Activated CD8-positive, alpha-beta memory T cell treated with anti-CD3 and anti-CD28 coated beads, Interleukin-2, amount 10 ng/mL, durations not matched to agents 7 days and 5 days (primary cell): ENCODE measurements around the gene NRP1. TPM values are rescaled to one million over a fixed set of nuclear protein-coding genes. Genes with fewer than 3 reads are reported as not detected.
A peak's percentile ranks its signal among the peaks of the same experiment; 100 is the strongest.

Experiments
- ATAC-seq: fragments of 150-1000 bp; cut with Tn5 transposase; one replicate; pipeline ENCODE4 v1.10.0; 2021; ENCODE audit warnings: moderate library complexity
- CTCF ChIA-PET: fragments of 350-600 bp; sonication (Branson Sonifier 250); formaldehyde crosslinking; loops from one replicate; lab custom pipeline; 2021; ENCODE audit warnings: antibody characterized with exemption; lab: Charles Lee
- DNase-seq: peaks from one replicate; pipeline ENCODE4 v3.0.0-alpha.2; 2020
- H3K27ac Mint-ChIP-seq: one replicate; pipeline ENCODE4 v1.8.0; 2021; ENCODE audit warnings: mild to moderate bottlenecking, mixed read lengths
- H3K27me3 Mint-ChIP-seq: one replicate; pipeline ENCODE4 v1.8.0; 2021; ENCODE audit warnings: mixed read lengths
- H3K36me3 Mint-ChIP-seq: one replicate; pipeline ENCODE4 v1.8.0; 2021; ENCODE audit warnings: mild to moderate bottlenecking, mixed read lengths
- H3K4me1 Mint-ChIP-seq: one replicate; pipeline ENCODE4 v1.8.0; 2021; ENCODE audit warnings: mixed read lengths
- H3K4me3 Mint-ChIP-seq: one replicate; pipeline ENCODE4 v1.8.0; 2021; ENCODE audit warnings: mild to moderate bottlenecking, moderate library complexity, mixed read lengths
- H3K9me3 Mint-ChIP-seq: one replicate; pipeline ENCODE4 v1.8.0; 2022; ENCODE audit warnings: low read depth, mixed read lengths
- total RNA-seq, 2 experiments: library from RNA; stranded (reverse); gene quantifications; one replicate each; pipeline ENCODE4 v1.2.3, GENCODE V29; 2021

NRP1 gene
- total RNA-seq, 2 experiments from 2014 or later: 0.55 to 2.0 TPM

- peak; percentile 51 for DNase-seq
- peaks cover 14% of the 10 kb centered on the region for H3K36me3 Mint-ChIP-seq
- peaks cover 4% of the 10 kb centered on the region for H3K27me3 Mint-ChIP-seq
- H3K4me3 Mint-ChIP-seq: no peak overlapping the region
- CTCF ChIA-PET: no interaction called here
- peaks cover 15% of the 10 kb centered on the region for H3K4me1 Mint-ChIP-seq
- H3K27ac Mint-ChIP-seq: peak overlapping the region; percentile 55
- ATAC-seq: peak; percentile 83
- H3K9me3 Mint-ChIP-seq: peaks cover 3% of the 10 kb centered on the region
Measured at GRCh38 chr10:33365871-33366411, 31.5 kb upstream of the NRP1 start.

- DNase-seq (no peak), ATAC-seq (no peak)
- peaks cover 4% of the 10 kb centered on the region for H3K27me3 Mint-ChIP-seq
- CTCF ChIA-PET: no interaction called here
- no peak overlapping the region for H3K4me3 Mint-ChIP-seq
- peaks cover 15% of the 10 kb centered on the region for H3K4me1 Mint-ChIP-seq
- H3K27ac Mint-ChIP-seq: peak overlapping the region; percentile 70
- peaks cover 3% of the 10 kb centered on the region for H3K9me3 Mint-ChIP-seq
- H3K36me3 Mint-ChIP-seq: peaks cover 13% of the 10 kb centered on the region
Measured at GRCh38 chr10:33365301-33365700, 30.8 kb upstream of the NRP1 start.

GRCh38 chr10:33363106-33363505 is 28.6 kb upstream of the NRP1 start:
- peaks cover 7% of the 10 kb centered on the region for H3K36me3 Mint-ChIP-seq
- DNase-seq (no peak), ATAC-seq (no peak)
- H3K9me3 Mint-ChIP-seq: peaks cover 3% of the 10 kb centered on the region
- peaks cover 15% of the 10 kb centered on the region for H3K4me1 Mint-ChIP-seq
- H3K4me3 Mint-ChIP-seq: no peak overlapping the region
- peaks cover 3% of the 10 kb centered on the region for H3K27me3 Mint-ChIP-seq
- CTCF ChIA-PET: no interaction called here
- H3K27ac Mint-ChIP-seq: no peak overlapping the region

GRCh38 chr10:33358016-33358415 is 23.5 kb upstream of the NRP1 start:
- H3K27ac Mint-ChIP-seq: no peak overlapping the region
- CTCF ChIA-PET: no interaction called here
- peaks cover 7% of the 10 kb centered on the region for H3K27me3 Mint-ChIP-seq
- DNase-seq: no peak
- no peak for ATAC-seq
- no peak overlapping the region for H3K4me3 Mint-ChIP-seq
- no peaks in the 10 kb centered on the region for H3K9me3 Mint-ChIP-seq
- H3K4me1 Mint-ChIP-seq: no peaks in the 10 kb centered on the region
- peaks cover under 1% of the 10 kb centered on the region for H3K36me3 Mint-ChIP-seq

GRCh38 chr10:33355274-33355673 is 20.8 kb upstream of the NRP1 start:
- H3K27ac Mint-ChIP-seq: no peak overlapping the region
- ATAC-seq: no peak
- no peak for DNase-seq
- H3K27me3 Mint-ChIP-seq: peaks cover 18% of the 10 kb centered on the region
- CTCF ChIA-PET: no interaction called here
- H3K4me3 Mint-ChIP-seq: no peak overlapping the region
- no peaks in the 10 kb centered on the region for H3K4me1 Mint-ChIP-seq
- no peaks in the 10 kb centered on the region for H3K9me3 Mint-ChIP-seq
- no peaks in the 10 kb centered on the region for H3K36me3 Mint-ChIP-seq

- Mint-ChIP-seq H3K4me1 (no peaks in the 10 kb centered on the region), H3K27ac (no peak overlapping the region), H3K9me3 (no peaks in the 10 kb centered on the region), H3K27me3 (peaks cover 15% of the 10 kb centered on the region), H3K4me3 (no peak overlapping the region), H3K36me3 (no peaks in the 10 kb centered on the region)
- DNase-seq (no peak), ATAC-seq (no peak)
- CTCF ChIA-PET: no interaction called here
Measured at GRCh38 chr10:33353853-33354252, 19.4 kb upstream of the NRP1 start.

- H3K4me1 Mint-ChIP-seq: no peaks in the 10 kb centered on the region
- CTCF ChIA-PET: no interaction called here
- H3K36me3 Mint-ChIP-seq: no peaks in the 10 kb centered on the region
- no peak overlapping the region for H3K27ac Mint-ChIP-seq
- no peak overlapping the region for H3K4me3 Mint-ChIP-seq
- ATAC-seq: no peak
- H3K9me3 Mint-ChIP-seq: no peaks in the 10 kb centered on the region
- no peak for DNase-seq
- peaks cover 15% of the 10 kb centered on the region for H3K27me3 Mint-ChIP-seq
Measured at GRCh38 chr10:33353334-33353733, 18.9 kb upstream of the NRP1 start.

GRCh38 chr10:33352615-33353014 is 18.1 kb upstream of the NRP1 start:
- Mint-ChIP-seq H3K9me3 (no peaks in the 10 kb centered on the region), H3K4me3 (no peak overlapping the region), H3K27ac (no peak overlapping the region), H3K36me3 (no peaks in the 10 kb centered on the region), H3K4me1 (no peaks in the 10 kb centered on the region), H3K27me3 (peaks cover 16% of the 10 kb centered on the region)
- CTCF ChIA-PET: no interaction called here
- ATAC-seq (no peak), DNase-seq (no peak)

- no peaks in the 10 kb centered on the region for H3K9me3 Mint-ChIP-seq
- H3K27ac Mint-ChIP-seq: no peak overlapping the region
- H3K4me1 Mint-ChIP-seq: no peaks in the 10 kb centered on the region
- H3K4me3 Mint-ChIP-seq: no peak overlapping the region
- DNase-seq: no peak
- peaks cover 19% of the 10 kb centered on the region for H3K27me3 Mint-ChIP-seq
- ATAC-seq: no peak
- CTCF ChIA-PET: no interaction called here
- H3K36me3 Mint-ChIP-seq: no peaks in the 10 kb centered on the region
Measured at GRCh38 chr10:33352175-33352574, 17.7 kb upstream of the NRP1 start.

- Mint-ChIP-seq H3K36me3 (no peaks in the 10 kb centered on the region), H3K27me3 (peaks cover 25% of the 10 kb centered on the region), H3K4me3 (no peak overlapping the region), H3K27ac (no peak overlapping the region), H3K9me3 (no peaks in the 10 kb centered on the region), H3K4me1 (no peaks in the 10 kb centered on the region)
- CTCF ChIA-PET: no interaction called here
- ATAC-seq: no peak
- DNase-seq: no peak
Measured at GRCh38 chr10:33350041-33350440, 15.6 kb upstream of the NRP1 start.

GRCh38 chr10:33349268-33349667 is 14.8 kb upstream of the NRP1 start:
- H3K27me3 Mint-ChIP-seq: peaks cover 30% of the 10 kb centered on the region
- CTCF ChIA-PET: no interaction called here
- no peaks in the 10 kb centered on the region for H3K36me3 Mint-ChIP-seq
- H3K4me1 Mint-ChIP-seq: no peaks in the 10 kb centered on the region
- H3K27ac Mint-ChIP-seq: no peak overlapping the region
- DNase-seq (no peak), ATAC-seq (no peak)
- no peak overlapping the region for H3K4me3 Mint-ChIP-seq
- no peaks in the 10 kb centered on the region for H3K9me3 Mint-ChIP-seq

- ATAC-seq (no peak), DNase-seq (no peak)
- Mint-ChIP-seq H3K9me3 (no peaks in the 10 kb centered on the region), H3K4me1 (no peaks in the 10 kb centered on the region), H3K27me3 (peaks cover 28% of the 10 kb centered on the region), H3K4me3 (no peak overlapping the region), H3K27ac (no peak overlapping the region), H3K36me3 (no peaks in the 10 kb centered on the region)
- CTCF ChIA-PET: no interaction called here
Measured at GRCh38 chr10:33347211-33347610, 12.7 kb upstream of the NRP1 start.

- peaks cover 2% of the 10 kb centered on the region for H3K4me1 Mint-ChIP-seq
- CTCF ChIA-PET: no interaction called here
- H3K36me3 Mint-ChIP-seq: no peaks in the 10 kb centered on the region
- ATAC-seq (no peak), DNase-seq (no peak)
- peaks cover 27% of the 10 kb centered on the region for H3K27me3 Mint-ChIP-seq
- no peaks in the 10 kb centered on the region for H3K9me3 Mint-ChIP-seq
- no peak overlapping the region for H3K4me3 Mint-ChIP-seq
- H3K27ac Mint-ChIP-seq: no peak overlapping the region
Measured at GRCh38 chr10:33345236-33345635, 10.8 kb upstream of the NRP1 start.

GRCh38 chr10:33344676-33345075 is 10.2 kb upstream of the NRP1 start:
- Mint-ChIP-seq H3K4me3 (no peak overlapping the region), H3K9me3 (no peaks in the 10 kb centered on the region), H3K36me3 (no peaks in the 10 kb centered on the region), H3K27ac (no peak overlapping the region), H3K27me3 (peaks cover 29% of the 10 kb centered on the region), H3K4me1 (peaks cover 2% of the 10 kb centered on the region)
- DNase-seq (no peak), ATAC-seq (no peak)
- CTCF ChIA-PET: no interaction called here

- no peaks in the 10 kb centered on the region for H3K9me3 Mint-ChIP-seq
- H3K36me3 Mint-ChIP-seq: no peaks in the 10 kb centered on the region
- peaks cover 3% of the 10 kb centered on the region for H3K4me1 Mint-ChIP-seq
- DNase-seq: no peak
- ATAC-seq: no peak
- peaks cover 47% of the 10 kb centered on the region for H3K27me3 Mint-ChIP-seq
- H3K4me3 Mint-ChIP-seq: no peak overlapping the region
- CTCF ChIA-PET: no interaction called here
- no peak overlapping the region for H3K27ac Mint-ChIP-seq
Measured at GRCh38 chr10:33341637-33342036, 7.2 kb upstream of the NRP1 start.
